ENCODE results near the gene ALG14. TPM values are rescaled to one million over a fixed set of nuclear protein-coding genes. Genes with fewer than 3 reads are reported as not detected.

The ALG14 gene
- total RNA-seq, 1 donor from 2014 or later = 1.5 TPM

Other genes starting within 250 kb of the ALG14 start
- 123 TPM for gene CNN3, start 145.8 kb downstream of the ALG14 start, total RNA-seq
- gene TLCD4, start 44.4 kb upstream of the ALG14 start, total RNA-seq = 9.1 TPM
- 8.9 TPM for gene RWDD3, start 161.3 kb upstream of the ALG14 start, total RNA-seq